Stimulated activated CD4-positive, alpha-beta T cell treated with anti-CD3 and anti-CD28 coated beads, TNF-alpha, amount 100 ng/mL, for 4 hours (primary cell): ENCODE data around the gene SUN3.

Experiments used
- DNase-seq, 3 experiments: peaks; one replicate each; pipeline ENCODE4 v3.0.0-alpha.2; 2020; ENCODE audit warnings: low read depth in 3 of 3

SUN3 gene

GRCh38 chr7:47979145-47979831 lies 49.6 kb downstream of the SUN3 start, which contains the start of gene HUS1:
Gene HUS1, minus strand, starts transcription at chr7:47979615. Its CDS starts 96 bp downstream, at chr7:47979519.
- DNase-seq: peak; percentile 85 to 94 (median 86)

DNA sequence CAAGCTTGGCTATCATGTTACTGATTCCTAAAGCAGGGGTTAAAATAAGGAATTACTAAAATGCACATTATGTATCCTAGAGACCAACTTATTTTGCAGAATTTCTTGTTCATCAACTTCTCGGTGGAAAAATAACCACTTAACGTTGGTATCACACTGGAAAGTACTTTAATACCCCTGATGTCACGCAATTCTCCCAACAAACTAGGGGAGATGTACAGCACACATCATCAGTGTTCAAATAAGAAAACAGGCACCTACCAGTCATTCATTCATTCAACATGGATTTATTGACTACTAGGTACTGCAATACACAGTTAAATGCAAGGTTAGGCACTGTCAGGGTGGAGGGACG lies 50.1 kb downstream of the SUN3 start:
- no peak for DNase-seq

- DNase-seq: no peak
These were observed 55.2 kb downstream of the SUN3 start for GRCh38 chr7:47973739-47974138.

GRCh38 chr7:47970761-47971160 lies 58.1 kb downstream of the SUN3 start:
- no peak for DNase-seq

- DNase-seq: peak in 2 of 3 experiments; percentile 20
These were observed 59.8 kb downstream of the SUN3 start for GRCh38 chr7:47968847-47969774.

DNA sequence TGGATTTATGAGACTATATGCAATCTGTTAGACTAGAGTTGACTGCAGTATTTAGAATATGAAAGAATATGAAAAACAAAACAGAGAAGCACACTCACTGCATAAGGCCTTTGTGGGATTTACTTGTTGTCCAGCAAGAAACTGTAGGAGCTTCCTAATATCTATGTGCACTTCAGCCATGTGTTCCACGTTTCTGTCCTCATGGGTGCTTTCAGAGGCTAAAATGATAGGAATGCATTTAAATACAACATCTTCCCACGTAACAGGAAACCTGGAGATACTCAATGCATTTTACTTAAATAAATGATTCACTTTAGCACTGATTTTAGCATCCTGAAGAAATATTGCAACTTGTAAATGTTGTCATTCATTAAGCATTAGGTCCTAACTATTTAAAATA lies 61.2 kb downstream of the SUN3 start:
- no peak for DNase-seq

DNA sequence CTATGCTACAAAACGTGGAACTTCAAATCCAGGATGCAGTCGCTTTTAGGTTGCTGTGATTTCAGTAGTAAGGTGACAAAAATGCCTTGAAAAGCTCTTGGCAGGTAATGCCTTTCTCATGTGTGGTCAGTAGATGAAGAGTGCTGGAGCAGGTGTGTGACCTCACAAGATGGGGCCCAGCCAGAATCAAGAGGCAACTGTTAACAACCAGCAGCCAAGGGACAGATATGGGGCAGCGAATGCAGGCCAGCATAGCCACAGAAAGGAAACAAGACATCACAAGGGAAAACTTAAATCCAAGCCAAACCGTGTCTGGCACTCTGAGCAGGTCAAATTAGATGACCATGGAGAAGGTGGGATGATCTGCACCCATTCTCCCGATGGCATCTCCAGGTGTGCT lies 61.8 kb downstream of the SUN3 start:
- no peak for DNase-seq

DNA sequence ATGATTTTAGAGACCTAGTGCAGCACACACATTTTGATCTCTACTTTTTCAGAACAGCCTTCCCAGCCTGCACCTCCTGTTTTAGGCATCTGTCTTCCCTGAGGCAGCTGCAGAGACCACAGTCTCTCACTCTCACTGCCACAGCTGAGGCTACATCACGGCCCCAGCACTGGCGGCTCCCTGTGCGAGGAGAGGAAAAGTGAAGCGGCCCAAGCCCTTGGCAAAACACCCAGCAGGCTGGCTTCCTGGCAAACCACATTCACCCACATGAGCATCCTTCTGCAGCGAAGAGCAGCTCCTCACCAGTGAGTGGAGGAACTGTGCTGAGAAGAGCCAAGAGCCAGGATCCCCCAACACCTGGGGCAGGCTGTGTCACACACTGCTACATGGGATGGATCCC lies 63.5 kb downstream of the SUN3 start:
- no peak for DNase-seq

DNA sequence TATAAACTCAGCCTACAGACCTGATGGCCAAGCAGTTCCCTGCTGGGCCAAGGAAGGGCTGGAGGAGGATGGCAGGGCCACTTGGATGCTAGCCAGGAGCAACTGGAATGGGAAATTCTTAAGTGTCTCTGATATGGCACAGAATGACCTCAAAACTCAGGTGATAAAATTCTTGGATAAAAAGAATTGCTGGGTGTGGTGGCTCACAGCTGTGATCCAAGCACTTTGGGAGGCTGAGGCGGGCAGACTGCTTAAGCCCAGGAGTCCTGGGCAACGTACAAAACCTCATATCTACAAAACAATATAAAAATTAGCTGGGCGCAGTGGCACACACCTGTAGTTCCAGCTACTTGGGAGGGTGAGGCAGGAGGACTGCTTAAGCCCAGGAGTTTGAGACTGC lies 66.6 kb downstream of the SUN3 start:
- DNase-seq: no peak

GRCh38 chr7:47957156-47957555 lies 71.8 kb downstream of the SUN3 start:
- DNase-seq: no peak

- no peak for DNase-seq
These were observed 72.7 kb downstream of the SUN3 start for GRCh38 chr7:47956220-47956619.

DNA sequence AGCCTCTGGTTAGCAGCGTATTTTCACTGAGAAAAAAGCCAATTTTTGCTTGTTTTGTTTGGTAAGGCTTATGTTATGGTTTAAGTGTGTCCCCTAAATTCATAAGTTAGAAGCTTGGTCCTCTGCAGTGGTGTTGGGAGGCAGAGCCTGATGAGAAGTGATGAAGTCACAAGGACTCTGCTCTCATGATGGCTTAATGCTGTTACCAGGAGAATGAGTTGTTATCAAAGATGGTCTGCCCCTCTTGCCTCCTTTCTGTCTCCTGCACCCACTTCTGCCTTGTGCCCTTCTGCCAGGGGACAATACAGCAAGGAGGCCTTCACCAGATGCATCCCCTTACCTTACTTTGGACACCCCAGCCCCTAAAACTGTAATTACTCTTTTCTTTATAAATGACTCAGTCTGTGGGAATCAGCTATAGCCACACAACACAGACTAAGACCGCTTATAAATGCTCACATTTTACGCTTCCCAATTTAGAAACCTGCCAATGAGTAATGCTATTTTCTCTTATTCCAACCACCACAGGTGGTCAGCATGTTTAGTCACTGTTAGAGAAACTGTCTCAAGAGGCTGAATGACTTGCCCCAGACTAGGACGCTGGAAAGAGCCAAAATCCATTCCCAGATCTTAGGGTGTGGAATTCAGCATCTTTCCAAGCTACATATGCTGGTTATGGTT lies 74.5 kb downstream of the SUN3 start:
- DNase-seq: no peak

GRCh38 chr7:47953822-47954221 lies 75.1 kb downstream of the SUN3 start:
- no peak for DNase-seq

DNA sequence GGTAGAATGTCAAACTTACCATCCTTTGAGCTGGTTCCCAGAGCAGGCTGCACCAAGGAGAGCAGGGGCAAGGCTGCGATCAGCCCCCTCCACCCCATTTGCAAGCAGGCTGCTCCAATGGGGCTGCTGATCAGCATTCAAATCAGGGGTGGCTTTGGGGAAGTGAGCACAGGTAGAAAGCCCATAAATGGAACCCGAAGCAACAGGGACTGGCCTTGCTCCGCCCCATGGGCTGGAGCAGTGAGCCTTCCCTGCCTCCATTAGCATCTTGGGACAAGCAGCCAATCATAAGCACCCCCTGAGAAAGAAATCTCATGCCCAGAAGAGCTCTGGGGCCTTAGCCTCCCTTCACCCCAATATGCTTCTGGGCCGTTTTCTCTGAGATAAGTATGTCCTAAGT lies 76.7 kb downstream of the SUN3 start:
- DNase-seq: no peak

- no peak for DNase-seq
These were observed 77.5 kb downstream of the SUN3 start for GRCh38 chr7:47951374-47951773.

- DNase-seq: no peak
These were observed 78.2 kb downstream of the SUN3 start for GRCh38 chr7:47950714-47951113.

GRCh38 chr7:47949703-47950102 lies 79.2 kb downstream of the SUN3 start:
- DNase-seq: no peak

- DNase-seq: no peak
These were observed 80.6 kb downstream of the SUN3 start, which contains the start of gene PKD1L1 for GRCh38 chr7:47948141-47948790. Gene PKD1L1, minus strand, starts transcription at chr7:47948466. Its CDS starts 26 bp downstream, at chr7:47948440.

- DNase-seq: no peak
These were observed 81.6 kb downstream of the SUN3 start for GRCh38 chr7:47947355-47947749.

DNA sequence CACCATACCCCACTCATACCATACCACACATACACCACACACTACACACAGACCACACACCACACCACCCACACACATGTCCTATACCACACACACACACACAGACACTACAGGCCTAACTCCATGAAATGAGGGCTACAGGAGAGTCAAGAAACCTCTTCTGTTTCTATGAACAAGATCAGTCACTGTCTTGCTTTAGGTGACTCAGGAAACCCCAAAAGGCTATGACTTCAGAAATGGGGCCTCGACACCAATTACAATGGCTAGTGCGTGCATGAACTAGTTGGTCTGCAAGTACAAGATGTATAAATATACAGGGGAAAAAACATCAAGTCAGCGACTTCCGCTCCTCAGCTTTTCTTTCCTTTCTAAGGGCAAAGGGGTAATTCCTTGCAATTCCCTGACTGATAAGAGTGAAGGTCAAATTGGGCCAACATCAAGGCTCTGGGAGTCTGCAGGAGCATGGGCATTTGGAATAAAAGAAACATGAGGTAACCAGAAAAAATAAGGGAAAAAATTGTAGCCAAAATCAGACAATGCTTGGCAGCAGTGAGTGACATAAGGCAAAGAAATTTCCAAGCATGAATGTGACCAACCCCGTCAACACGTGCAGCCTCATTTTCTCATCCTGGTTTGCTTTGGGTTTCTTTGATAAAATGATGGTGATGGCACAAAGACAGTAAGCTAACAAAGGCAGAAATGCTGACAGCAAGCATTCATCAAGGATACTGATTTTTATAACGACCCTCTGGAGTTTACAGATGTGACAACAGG lies 82.1 kb downstream of the SUN3 start:
- DNase-seq: no peak
